ENCODE measurements around the gene SCG2. TPM values are rescaled to one million over a fixed set of nuclear protein-coding genes. Genes with fewer than 3 reads are reported as not detected.

The SCG2 gene
- polyA plus RNA-seq, 4 donors = 0.22 to 1.5 (median 0.40) TPM

DNA sequence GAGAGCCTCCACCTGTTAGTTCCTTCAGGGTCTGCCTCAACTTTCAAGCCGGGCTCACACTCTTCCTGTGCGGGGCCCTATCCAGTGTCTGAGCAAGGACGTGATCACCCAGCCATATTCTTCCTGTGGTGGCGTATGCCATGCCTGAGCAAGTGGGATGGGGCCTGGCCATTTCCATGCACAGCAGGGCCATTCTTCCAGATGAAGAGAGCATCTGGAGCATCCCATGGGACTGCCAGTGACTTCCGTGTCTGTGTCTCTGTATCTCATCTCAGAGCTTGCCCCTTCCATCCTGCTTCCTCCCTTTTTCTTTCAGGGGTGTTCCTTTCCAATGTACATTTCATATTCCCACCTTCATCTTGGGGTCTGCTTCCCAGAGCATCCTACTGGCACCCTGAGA lies 20.2 kb downstream of the SCG2 start:
- no peak for DNase-seq (ENCODE audit: low read depth in 4 of 4, low spot score in 2 of 4)

- DNase-seq (ENCODE audit: low read depth in 4 of 4, low spot score in 2 of 4) = peak in 1 of 4 donors; percentile 4
These were observed 21.2 kb downstream of the SCG2 start for GRCh38 chr2:223580951-223581350.

- no peak for DNase-seq (ENCODE audit: low read depth in 4 of 4, low spot score in 2 of 4)
These were observed 23.3 kb downstream of the SCG2 start for GRCh38 chr2:223578846-223579245.

- no peak for DNase-seq (ENCODE audit: low read depth in 4 of 4, low spot score in 2 of 4)
These were observed 25.3 kb downstream of the SCG2 start for GRCh38 chr2:223576873-223577272.

- DNase-seq (ENCODE audit: low read depth in 4 of 4, low spot score in 2 of 4) = no peak
These were observed 31.4 kb downstream of the SCG2 start for GRCh38 chr2:223570784-223571183.

DNA sequence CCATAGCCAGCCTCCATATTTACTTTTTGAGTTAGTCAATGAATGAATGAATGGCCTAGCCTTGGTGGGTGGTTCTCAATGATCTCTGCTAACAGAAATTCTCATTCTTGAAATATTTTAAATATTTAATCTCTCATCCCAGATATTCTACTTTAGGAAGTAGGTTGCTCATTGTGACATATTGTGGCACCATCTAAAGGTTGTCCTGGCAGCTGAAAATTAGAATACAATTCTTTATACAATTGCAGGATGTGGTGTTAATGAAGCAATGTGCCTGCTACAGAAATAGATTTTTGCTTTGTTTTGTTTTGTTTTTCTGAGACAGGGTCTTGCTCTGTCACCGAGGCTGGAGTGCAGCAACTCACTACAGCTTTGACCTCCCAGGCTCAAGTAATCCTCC lies 35.8 kb downstream of the SCG2 start:
- no peak for DNase-seq (ENCODE audit: low read depth in 4 of 4, low spot score in 2 of 4)

GRCh38 chr2:223563462-223563861 lies 38.7 kb downstream of the SCG2 start:
- DNase-seq (ENCODE audit: low read depth in 4 of 4, low spot score in 2 of 4) = no peak

DNA sequence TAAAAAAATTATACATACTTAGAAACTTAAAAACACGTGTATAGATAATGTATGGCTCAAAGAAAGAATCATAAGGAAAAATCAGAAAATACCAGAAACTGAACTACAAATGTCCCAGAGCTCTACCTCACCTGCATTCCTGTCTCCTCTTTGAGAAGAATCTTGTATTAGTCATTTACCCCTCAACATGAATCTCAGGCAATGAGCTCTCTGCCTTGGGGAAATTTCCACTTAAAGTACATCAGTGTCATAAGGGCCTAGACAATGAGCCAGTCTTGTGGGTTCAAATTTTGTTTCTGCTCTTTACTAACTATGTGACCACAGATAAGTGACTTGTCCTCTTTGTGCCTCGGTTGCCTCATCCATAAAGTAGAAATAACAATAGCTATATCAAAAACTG lies 40.1 kb downstream of the SCG2 start:
- DNase-seq (ENCODE audit: low read depth in 4 of 4, low spot score in 2 of 4) = no peak

- no peak for DNase-seq (ENCODE audit: low read depth in 4 of 4, low spot score in 2 of 4)
These were observed 41.3 kb downstream of the SCG2 start for GRCh38 chr2:223560749-223561435.

GRCh38 chr2:223558970-223559369 lies 43.2 kb downstream of the SCG2 start:
- DNase-seq (ENCODE audit: low read depth in 4 of 4, low spot score in 2 of 4) = no peak

DNA sequence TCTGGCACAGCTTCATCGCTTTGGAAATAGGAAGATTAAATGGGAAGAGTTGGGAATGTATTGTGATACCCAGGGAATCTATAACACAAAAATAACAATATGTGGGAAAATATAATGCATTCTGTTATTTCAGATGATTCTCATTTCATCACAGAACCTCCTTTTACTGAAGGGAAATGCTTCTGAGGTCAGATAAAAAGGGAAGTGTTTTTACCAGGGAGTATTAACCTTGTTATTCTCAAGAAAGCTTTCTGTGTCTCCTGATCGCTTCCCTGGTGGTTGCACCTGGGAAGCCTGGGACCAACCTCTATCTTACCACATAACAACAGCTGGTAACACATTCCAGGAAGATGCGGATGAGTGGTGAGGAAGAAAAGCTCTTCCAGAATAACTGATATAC lies 47.2 kb downstream of the SCG2 start:
- DNase-seq (ENCODE audit: low read depth in 4 of 4, low spot score in 2 of 4) = no peak

- DNase-seq (ENCODE audit: low read depth in 4 of 4, low spot score in 2 of 4) = no peak
These were observed 52.9 kb downstream of the SCG2 start for GRCh38 chr2:223549215-223549614.

DNA sequence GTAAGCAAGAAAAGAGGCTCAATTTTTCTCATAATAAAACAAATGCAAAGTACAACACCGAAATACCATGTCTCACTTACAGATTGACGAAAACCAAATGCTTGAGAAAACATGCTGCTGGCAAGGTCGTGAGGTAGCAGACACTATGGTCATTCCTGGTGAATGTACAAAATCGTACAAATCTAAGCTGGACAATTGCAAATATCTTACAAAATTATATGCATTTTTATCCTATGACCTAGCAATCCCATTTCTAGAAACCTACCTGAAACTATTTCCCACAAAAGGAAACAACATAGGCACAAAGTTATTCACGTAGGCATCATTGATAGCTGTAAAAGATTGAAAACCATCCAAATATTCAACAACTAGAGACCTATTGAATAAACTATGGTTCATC lies 54.0 kb downstream of the SCG2 start:
- DNase-seq (ENCODE audit: low read depth in 4 of 4, low spot score in 2 of 4) = no peak

Other genes starting within 250 kb of the SCG2 start
- 10 to 100 TPM; 11.4 to 18.8 (median 12.5) TPM for gene AP1S3, start 235.2 kb upstream of the SCG2 start, polyA plus RNA-seq (ENCODE audit: insufficient read length in 4 of 4)

Measured in left renal cortex interstitium (tissue), 4 donors.